ENCODE results near the gene GRIA4. TPM values are rescaled to one million over a fixed set of nuclear protein-coding genes. Genes with fewer than 3 reads are reported as not detected.

The GRIA4 gene
- total and polyA plus RNA-seq, 4 donors, result not detected

- no peak overlapping the region for H3K27ac ChIP-seq (ENCODE audit: low read depth in 1 of 2, low read length in 2 of 2)
- no peak for DNase-seq (ENCODE audit: low spot score)
- 59% methylated on average over 1 of the region's 1 CpG for WGBS
- no peak overlapping the region for H3K4me3 ChIP-seq (ENCODE audit: low read depth in 1 of 3, low read length in 3 of 3)
- H3K9ac ChIP-seq (ENCODE audit: low read depth in 1 of 2, low read length in 2 of 2), result no peak overlapping the region
- no peaks in the 10 kb centered on the region for H3K4me1 ChIP-seq (ENCODE audit: control insufficient read depth in 4 of 4, insufficient read depth in 4 of 4, low read length in 3 of 4)
- H3K27me3 ChIP-seq (ENCODE audit: control insufficient read depth in 4 of 4, insufficient read depth in 4 of 4, low read length in 3 of 4), result no peaks in the 10 kb centered on the region
- H3K9me3 ChIP-seq (ENCODE audit: control insufficient read depth in 4 of 4, low read length in 3 of 4), result no peaks in the 10 kb centered on the region
- H3K36me3 ChIP-seq (ENCODE audit: control insufficient read depth in 4 of 4, insufficient read depth in 3 of 4, low read depth in 1 of 4, low read length in 3 of 4), result no peaks in the 10 kb centered on the region
- TF ChIP-seq REST (IDR thresholded peaks at IDR 0.05) (no peak), CTCF (IDR thresholded peaks at IDR 0.05; ENCODE audit: low read depth, low read length, missing input control) (no peak), GABPA (IDR thresholded peaks at IDR 0.05 in 1 of 2, conservative IDR thresholded peaks at IDR 0.05 in 1 of 2) (no peak), MAX (IDR thresholded peaks at IDR 0.05) (no peak), HNF4A (conservative IDR thresholded peaks at IDR 0.05) (no peak), JUND (IDR thresholded peaks at IDR 0.05) (no peak), FOXA2 (IDR thresholded peaks at IDR 0.05) (no peak), FOXA1 (IDR thresholded peaks at IDR 0.05) (no peak), RXRA (IDR thresholded peaks at IDR 0.05) (no peak), YY1 (IDR thresholded peaks at IDR 0.05) (no peak), ZBTB33 (IDR thresholded peaks at IDR 0.05) (no peak), EGR1 (IDR thresholded peaks at IDR 0.05; ENCODE audit: low read depth in 2 of 2) (no peak), HNF4G (IDR thresholded peaks at IDR 0.05) (no peak), RAD21 (IDR thresholded peaks at IDR 0.05) (no peak)
Measured at GRCh38 chr11:105969756-105970155, 359.9 kb downstream of the GRIA4 start.

GRCh38 chr11:105975128-105975527, 365.3 kb downstream of the GRIA4 start:
- no peak overlapping the region for H3K4me3 ChIP-seq (ENCODE audit: low read depth in 1 of 3, low read length in 3 of 3)
- H3K9me3 ChIP-seq (ENCODE audit: control insufficient read depth in 4 of 4, low read length in 3 of 4), result peaks cover 0 to 3% (median 0%) of the 10 kb centered on the region in 4 donors
- H3K4me1 ChIP-seq (ENCODE audit: control insufficient read depth in 4 of 4, insufficient read depth in 4 of 4, low read length in 3 of 4), result no peaks in the 10 kb centered on the region
- no peak overlapping the region for H3K9ac ChIP-seq (ENCODE audit: low read depth in 1 of 2, low read length in 2 of 2)
- no peaks in the 10 kb centered on the region for H3K36me3 ChIP-seq (ENCODE audit: control insufficient read depth in 4 of 4, insufficient read depth in 3 of 4, low read depth in 1 of 4, low read length in 3 of 4)
- no peak overlapping the region for H3K27ac ChIP-seq (ENCODE audit: low read depth in 1 of 2, low read length in 2 of 2)
- no peaks in the 10 kb centered on the region for H3K27me3 ChIP-seq (ENCODE audit: control insufficient read depth in 4 of 4, insufficient read depth in 4 of 4, low read length in 3 of 4)
- no peak for DNase-seq (ENCODE audit: low spot score)
- 60% methylated on average over 1 of the region's 1 CpG for WGBS
- TF ChIP-seq MAX (IDR thresholded peaks at IDR 0.05) (no peak), JUND (IDR thresholded peaks at IDR 0.05) (no peak), RAD21 (IDR thresholded peaks at IDR 0.05) (no peak), FOXA1 (IDR thresholded peaks at IDR 0.05) (no peak)

All from liver (tissue), 9 donors.